NCI-H146 treated with DMSO at 0.1 percent for 48 hours (cell line): ENCODE measurements around the gene PANK2.
"Not testable (repeated sequence)": the region's sequence is repeated elsewhere in the genome, so short reads cannot be mapped to it uniquely, and the experiment has no call there.

Experiments
- DNase-seq: peaks from one replicate; lab custom pipeline; 2025; ENCODE audit not compliant: unreplicated experiment; lab: John Stamatoyannopoulos, UW

Gene PANK2

DNA sequence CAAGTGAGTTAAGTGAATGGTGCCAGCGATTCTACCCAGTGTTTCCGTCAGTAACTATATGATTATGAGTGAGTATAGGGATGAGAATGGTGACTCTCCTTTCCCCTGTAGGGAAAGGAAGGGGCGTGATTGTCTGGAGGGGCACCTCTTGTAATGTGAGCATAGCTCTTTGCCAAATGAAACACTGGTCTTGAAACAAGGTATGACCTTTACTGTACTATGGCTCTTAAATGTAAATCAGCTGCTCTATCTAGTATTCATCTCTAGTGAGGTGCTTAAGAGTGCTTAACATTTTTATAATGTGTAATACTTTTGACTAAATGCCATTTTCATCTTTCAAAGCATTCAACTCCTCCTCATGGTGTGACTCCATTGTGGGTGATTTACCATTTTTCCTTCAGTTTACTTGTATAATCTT, 11.0 kb downstream of the PANK2 start:
- DNase-seq = no peak

DNA sequence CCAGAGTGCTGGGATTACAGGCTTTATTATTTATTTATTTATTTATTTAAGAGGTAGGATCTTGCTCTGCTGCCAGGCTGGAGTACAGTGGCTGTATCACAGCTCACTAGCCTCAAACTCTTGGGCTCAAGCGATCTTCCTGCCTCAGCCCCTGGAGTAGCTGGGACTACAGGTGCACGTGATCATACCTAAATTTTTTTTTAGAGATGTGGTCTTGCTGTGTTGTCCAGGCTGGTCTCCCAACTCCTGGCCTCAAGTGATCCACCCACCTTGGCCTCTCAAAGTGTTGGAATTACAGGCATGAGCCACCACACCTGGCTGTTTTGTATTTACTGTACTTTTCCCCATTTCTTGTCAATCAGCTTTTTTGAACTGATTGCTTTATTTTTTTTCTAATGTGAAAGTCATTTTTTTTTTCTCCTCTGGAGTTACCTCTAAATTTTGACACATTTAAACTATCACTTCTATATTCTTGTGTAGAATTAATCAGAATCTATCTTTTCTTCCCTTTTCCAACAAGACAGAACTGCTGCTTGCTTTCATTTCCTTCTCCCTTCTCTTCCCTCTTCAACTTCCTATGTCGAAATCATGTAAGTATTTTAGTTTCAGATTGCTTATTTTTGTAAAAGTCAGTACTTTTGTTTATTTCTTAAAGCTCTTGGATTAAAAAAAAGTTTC, 12.0 kb downstream of the PANK2 start:
- no peak for DNase-seq

DNA sequence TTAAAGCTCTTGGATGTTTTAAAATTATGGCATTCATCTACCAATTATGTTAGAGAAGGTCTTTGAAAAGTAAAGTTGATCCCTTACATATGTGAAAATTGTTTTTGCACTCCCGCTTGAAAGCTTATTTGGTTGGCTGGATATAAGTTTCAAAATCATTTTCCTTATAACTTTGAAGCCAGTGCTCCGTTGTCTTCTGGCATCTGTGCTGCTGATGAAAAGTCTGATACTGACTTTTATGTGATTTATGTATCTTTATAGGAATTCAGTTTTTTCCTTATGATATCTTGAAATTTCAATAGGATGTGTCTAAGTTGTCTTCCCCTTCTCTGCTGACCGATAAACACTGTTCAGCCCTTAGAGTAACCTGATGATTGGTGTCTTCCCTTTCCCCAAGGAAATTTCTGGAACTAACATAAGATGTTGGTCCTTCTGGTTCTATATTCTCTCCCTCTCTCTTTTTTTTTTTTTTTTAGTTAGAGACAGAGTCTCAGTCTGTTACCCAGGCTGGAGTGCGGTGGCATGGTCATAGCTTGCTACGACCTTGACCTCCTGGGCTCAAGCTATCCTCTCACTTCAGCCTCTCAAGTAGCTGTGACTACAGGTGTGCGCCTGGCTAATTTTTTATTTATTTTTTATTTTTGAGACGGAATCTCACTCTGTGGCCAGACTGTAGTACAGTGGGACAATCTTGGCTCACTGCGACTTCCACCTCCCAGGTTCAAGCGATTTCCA, 12.7 kb downstream of the PANK2 start:
- DNase-seq = no peak

DNA sequence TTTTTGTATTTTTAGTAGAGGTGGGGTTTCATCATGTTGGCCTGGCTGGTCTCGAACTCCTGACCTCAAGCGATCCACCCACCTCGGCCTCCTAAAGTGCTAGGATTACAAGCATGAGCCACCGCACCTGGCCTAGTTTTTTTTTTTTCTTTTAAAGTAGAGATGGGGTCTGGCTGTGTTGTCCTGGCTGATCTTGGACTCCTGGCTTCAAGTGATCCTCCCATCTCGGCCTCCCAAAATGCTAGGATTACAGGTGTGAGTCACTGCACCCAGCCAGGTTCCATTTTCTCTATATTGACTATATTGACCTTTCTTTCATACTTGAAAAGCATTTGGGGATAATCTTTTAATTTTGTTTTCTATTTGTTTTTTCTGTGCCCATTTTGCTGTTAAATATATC, 13.3 kb downstream of the PANK2 start:
- DNase-seq = no peak

DNA sequence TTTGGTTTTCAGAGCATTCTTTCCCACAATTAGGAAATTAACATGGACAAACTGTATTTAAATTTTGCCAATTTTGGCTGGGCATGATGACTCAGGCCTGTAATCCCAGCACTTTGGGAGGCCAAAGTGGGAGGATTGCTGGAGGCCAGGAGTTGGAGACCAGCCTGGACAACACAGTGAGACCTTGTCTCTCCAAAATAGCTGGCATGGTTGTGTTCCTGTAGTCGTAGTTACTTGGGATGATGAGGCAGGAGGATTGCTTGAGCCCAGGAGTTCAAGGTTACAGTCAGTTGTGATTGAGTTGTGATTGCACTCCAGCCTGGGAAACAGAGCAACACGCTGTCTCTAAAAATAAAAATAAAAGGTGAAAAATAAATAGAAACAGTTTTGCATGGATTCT, 15.0 kb downstream of the PANK2 start:
- no peak for DNase-seq

DNA sequence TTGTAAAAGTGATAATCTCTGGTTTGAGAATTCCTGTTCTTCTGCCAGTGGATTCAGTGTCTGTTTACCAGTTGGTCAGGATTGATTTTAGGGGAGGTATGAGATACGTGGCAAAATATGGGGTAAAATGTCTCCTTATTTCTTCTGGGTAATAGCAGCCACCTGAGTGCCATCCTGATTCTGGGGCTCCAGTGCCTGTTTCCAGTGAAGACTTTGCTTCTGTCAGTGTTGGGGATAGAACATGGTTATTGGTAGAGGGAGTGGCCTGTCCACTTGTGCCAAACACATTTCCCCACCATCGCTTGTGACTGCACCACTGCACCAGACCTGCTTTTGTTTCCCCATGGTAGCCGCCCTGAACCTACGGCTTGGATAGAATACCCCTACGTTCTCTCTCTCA, 15.7 kb downstream of the PANK2 start:
- DNase-seq = no peak

DNA sequence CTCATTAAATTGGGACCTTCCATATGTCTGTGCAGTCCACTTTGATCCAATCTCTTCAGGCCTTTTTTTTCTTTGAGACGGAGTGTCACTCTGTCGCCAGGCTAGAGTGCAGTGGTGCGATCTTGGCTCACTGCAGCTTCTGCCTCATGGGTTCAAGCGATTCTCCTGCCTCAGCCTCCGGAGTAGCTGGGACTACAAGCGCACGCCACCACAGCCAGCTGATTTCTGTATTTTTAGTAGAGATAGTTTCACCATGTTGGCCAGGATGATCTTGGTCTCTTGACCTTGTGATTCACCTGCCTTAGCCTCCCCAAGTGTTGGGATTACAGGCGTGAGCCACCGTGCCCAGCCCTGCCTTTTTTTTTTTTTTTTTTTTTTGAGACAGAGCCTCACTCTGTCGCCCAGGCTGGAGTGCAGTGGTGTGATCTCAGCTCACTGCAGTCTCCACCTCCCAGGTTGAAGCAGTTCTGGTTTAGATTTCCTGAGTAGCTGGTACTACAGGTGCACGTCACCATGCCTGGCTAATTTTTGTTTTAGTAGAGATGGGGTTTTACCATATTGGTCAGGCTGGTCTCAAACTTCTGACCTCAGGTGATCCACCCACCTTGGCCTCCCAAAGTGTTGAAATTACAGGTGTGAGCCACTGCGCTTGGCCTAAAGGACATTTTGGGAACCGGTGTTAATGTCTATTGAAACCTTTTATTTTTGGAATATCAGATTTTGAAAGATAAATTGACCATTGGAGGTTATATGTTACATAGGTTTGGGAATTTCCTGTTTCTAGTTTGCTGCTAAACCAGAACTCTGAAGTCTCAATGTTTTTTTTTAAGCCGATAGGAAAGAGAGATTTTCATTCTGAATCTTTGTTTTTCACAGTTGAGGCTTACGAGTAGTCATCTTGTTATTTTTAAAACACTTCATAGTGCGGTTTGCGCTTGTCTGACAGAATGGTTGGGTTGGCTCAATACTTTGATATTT, 17.8 kb downstream of the PANK2 start:
- not testable (repeated sequence) for DNase-seq

DNA sequence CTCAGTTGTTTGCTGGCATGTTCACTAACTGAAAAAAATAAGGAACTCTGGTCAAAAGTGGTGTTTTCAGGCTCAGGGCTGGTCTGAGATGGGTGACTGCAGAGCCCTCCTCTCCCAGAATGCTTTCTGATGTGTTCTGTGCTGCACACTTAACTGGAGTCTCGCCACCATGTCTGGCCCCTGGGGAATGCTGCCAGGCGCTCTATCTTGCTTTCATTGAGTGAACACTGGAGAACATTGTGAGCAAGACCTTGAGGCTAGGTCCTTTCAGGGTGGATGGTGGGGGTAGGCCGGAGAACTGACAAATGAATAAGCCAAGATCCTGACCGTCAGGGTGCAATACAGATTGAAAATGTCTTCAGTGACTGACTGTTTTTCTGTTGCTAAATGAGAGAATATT, 19.5 kb downstream of the PANK2 start:
- DNase-seq = no peak

DNA sequence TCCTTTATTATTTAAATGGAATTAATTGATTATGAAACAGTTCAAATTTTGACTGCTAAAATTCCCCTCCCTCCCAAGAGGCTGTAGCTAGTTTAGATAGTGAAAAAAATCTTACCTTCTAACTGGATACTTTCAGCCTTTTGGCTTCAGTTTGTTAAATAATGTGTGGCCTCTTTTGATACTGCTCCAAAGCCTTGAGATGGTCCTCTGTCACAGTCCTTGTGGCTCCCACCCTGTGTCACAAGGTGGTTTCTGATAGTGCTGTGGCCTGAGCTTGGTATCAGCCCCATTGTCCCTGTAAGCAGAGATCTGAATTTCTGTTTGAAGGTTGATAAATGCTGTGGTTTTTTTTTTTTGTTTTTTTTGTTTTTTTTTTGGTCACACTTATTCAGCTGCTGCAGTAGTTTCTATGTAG, 20.8 kb downstream of the PANK2 start:
- no peak for DNase-seq

DNA sequence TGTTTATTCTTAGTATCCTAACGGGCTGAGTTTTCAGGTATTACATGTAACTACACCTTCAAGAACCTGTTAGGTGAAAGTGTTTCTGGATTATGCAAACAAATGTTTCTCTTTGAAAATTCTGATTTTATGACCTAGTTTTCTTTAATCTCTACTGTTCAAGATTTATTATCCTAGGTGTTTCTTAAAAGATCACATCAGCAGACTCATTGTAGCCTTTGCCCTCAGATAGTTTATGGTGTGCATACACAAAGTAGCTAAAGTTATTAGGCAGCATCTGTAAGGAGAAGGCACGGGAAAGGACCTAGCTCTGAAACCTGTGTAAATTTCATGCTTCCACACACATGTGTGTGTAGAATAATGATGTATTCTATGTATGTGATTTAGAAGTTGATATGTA, 21.7 kb downstream of the PANK2 start:
- DNase-seq = no peak

DNA sequence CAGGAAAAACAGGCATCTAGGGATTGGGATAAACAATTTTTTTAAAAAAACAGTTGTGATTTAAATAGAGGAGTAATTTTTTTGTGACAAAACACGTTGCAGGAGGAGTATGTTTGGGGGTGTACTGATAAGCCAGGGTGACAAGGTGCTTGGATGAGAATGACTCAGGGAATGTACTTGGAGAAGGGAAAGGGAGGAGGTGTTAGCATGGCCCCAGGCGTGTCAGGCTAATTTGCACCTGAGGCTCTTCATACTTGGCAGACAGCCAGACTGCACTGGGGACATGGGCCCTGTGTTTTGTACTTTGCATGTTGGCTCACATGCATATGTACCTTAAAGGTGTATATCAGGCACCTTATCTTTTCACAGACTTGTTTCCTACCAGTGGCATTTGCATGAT, 22.8 kb downstream of the PANK2 start:
- peak; percentile 60 for DNase-seq

DNA sequence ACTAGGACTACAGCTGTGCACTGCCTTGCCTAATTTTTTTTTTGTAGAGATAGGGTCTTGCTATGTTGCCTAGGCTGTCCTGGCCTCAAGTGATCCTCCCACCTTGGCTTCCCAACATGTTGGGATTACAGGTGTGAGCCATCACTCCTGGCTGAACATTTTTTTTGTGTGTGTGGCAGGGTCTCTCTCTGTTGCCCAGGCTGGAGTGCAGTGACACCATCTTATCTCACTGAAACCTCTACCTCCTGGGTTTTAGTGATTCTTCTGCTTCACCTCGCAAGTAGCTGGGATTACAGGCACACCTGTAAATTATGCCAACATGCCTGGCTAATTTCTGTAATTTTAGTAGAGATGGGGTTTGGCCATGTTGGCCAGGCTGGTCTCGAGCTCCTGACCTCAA, 25.3 kb downstream of the PANK2 start:
- DNase-seq = no peak

DNA sequence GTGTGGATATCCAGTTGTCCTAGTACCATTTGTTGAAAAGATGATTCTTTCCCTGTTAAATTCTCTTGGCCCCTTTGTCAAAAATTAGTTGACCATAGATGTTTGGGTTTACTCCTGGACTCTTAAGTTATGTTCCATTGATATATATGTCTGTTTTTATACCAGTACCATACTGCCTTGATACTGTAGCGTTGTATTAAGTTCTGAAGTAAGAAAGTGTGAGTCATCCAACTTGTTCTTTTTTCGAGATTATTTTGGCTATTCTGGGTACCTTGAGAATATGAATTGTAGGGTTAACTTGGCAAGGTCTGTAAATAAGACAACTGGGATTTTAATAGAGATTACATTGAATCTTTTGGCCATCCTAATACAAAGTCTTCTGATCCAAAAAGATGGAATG, 26.5 kb downstream of the PANK2 start:
- DNase-seq = no peak

DNA sequence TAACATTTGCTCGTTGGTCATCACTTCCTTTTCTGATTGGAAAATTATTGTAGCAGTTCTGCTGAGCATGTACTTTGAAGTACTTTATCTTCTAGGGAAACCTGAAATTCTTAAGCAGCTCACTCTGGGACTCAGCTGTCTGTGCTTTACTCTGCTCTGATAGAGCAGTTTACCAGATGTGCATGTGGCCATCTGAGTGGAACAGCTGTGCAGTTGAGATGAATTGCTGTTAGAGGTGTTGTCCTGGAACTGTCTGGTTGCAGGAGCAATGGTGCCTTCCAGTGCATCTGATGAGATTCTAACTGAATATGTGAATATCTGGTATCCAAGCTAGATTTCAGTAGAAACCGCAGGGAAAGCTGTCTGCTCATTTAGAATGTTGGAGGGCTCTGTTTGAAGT, 27.2 kb downstream of the PANK2 start:
- DNase-seq = no peak

DNA sequence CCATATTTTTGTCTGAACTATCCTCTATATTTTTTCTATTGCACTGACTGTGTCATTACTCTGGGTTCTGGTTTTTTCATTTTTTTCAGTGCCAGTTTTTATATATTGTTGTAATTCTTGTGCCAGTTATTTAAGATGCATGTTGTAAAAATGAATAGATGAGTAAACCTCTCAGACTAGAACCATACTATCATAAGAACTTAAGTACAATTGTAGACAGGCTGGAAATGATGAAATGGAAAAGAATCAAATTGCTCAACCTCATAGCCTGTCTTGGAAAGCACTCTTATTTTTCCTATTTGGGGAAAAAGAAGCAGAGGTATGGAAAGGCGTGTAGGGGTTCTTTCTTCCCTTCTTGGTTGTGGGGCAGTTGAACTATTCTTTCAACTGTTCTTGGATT, 30.2 kb downstream of the PANK2 start:
- no peak for DNase-seq

DNA sequence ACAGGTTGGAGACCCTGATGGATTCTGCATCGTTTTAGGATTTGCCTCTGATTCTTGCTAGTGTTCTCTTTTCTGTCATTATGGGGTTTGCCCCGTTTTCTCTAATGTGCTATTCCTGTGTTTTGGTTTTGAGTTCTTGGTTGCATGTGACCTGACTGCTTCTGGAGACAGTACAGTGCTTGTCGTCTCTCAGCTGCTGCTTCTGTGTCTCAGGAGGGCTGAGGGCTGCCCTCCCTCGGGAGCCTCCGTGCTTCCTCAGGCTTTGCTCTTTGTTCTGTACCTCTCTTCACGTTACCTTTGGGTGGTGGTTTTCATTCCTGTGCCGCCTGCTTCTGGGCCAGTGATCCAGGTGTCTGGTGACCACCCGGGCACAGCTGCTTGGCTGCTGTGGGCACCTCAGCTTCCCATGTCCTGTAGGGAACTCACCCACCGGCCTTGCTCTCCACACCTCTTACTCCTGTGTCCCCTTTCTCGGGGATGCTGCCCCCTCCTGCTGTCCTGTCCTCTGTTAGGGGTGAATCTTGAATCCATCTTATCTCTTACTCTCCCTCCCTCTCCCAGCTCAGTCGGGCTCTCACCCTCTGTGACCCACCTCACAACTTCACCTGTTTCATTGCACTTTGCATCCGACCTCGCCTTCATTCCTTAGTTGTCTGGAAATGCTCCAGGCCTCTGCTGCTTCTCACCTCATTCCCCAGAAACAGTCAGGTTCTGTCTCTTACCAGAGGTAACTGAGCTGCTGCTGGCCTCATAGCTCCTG, 33.2 kb downstream of the PANK2 start:
- no peak for DNase-seq

DNA sequence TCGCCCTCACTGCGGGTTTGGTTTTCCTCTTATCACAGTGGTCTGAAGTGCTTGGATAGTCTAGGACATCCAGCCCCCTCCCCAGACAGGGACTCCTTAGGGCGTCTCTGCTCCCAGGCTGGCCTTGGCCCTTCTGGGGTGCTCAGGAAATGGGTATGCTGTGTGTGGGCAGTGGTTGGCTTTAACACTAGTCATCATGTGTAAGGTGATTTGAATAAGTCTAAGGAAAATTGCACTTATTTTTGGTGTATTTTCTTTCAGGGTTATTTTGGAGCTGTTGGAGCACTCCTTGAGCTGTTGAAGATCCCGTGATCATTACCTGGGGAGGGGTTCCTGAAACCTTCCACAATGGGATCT, 33.8 kb downstream of the PANK2 start:
- DNase-seq = no peak

DNA sequence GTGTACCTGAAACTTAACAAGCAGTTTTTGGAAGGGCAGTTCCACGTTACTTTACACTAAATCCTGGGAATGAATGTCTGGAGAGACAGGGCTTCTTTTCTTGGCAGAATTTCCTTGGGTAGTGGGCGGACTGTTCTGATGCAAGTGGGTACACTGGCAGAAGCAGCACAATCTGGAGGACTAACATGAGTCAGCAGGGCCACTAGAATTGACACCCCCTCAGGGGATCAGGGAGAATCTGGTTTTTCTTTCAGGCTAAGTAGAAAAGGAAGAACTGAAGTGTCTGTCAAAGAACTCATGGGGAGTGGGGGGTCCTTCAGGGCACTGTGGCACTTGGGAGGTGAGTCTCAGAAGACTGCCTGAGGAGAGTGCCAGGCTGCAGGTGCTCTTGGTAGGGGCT, 34.6 kb downstream of the PANK2 start:
- no peak for DNase-seq

DNA sequence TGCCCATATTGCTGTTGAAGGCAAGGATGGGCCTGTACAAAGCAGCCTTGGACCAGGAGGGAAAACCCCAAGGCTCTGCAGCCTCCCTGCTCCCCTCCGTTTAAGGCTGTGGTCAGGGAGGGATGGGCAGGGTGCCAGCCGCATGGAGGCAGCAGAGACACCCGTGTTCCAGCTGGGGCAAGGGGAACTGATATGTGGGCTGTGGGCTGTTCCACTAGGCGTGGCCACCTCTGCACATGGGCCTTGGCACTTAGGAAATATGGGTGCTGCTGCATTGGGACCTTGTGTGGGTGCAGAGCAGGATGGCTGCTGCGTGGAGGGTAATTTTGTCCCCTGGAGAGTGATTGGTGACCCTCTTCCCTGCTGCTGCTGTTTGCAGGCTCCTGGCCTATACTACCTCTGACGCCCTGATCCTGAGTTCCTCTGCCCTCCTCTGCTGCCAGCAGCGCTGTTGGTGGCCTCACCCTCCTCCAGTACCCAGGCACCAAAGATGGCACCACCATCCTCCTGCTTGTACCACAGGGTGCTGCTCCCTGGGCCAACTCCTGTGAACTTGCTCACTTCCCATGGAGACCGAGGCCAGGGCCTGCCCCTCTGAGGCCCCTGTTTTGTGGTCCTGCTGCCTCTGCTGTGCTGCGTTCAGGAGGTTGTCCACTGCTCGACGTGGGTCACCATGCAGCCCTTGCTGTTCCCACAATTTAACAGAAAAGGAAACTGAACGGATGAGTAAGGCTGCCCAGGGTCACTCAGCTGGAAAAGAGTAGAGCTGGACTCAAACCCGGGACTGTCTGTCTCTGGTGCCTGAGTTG, 35.3 kb downstream of the PANK2 start:
- DNase-seq = no peak

DNA sequence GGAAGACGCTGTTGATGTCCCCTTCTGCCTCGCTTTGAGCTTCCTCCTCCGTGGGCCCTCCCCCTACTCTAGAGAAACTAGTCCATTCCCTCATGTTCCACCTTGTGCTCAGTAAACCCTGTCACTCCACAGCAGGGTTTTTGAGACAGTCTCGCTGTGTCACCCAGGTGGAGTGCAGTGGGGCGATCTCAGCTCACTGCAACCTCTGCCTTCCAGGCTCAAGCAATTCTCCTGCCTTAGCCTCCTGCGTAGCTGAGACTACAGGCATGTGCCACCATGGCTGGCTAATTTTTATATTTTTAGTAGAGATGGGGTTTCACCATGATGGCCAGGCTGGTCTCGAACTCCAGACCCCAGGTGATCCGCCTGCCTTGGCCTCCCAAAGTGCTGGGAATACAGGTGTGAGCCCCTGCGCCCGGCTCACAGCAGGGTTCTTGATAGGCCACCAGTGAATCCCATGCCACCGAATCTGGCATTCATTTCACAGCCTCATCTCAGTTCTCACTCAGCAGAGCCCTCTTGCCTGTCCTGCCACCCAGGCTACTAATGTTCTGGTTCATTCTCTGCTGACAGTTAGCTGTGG, 36.0 kb downstream of the PANK2 start:
- no peak for DNase-seq
